SU-DHL-6 (cell line): ENCODE data around the gene GRK3.

ENCODE experiments used
- H2AFZ ChIP-seq: fragments of 200-600 bp; sonication (generic); 2 replicates; pipeline ENCODE4 v1.6.1; 2014; ENCODE audit warnings: low read depth, mild to moderate bottlenecking, moderate library complexity, mixed read lengths, antibody characterized with exemption, low read length; ENCODE audit not compliant: severe bottlenecking
- H3F3A ChIP-seq: fragments of 200-600 bp; shearing (Covaris generic); 2 replicates; pipeline ENCODE4 v1.6.0; 2016; ENCODE audit warnings: antibody characterized with exemption, mild to moderate bottlenecking; ENCODE audit not compliant: insufficient read depth
- H3K27ac ChIP-seq: fragments of 200-600 bp; sonication (generic); 2 replicates; pipeline ENCODE4 v1.5.1; 2016; ENCODE audit warnings: low read depth, mild to moderate bottlenecking, low read length, moderate library complexity, mixed read lengths
- H3K27me3 ChIP-seq: fragments of 200-600 bp; sonication (generic), shearing (Covaris generic); 2 replicates; pipeline ENCODE4 v1.6.0; 2014; ENCODE audit warnings: mild to moderate bottlenecking, low read length
- H3K36me3 ChIP-seq: fragments of 200-600 bp; sonication (generic); 2 replicates; pipeline ENCODE4 v1.6.1; 2014; ENCODE audit warnings: mild to moderate bottlenecking, low read length, mixed read lengths
- H3K4me2 ChIP-seq: fragments of 300-600, 200-600 bp; shearing (Covaris generic), sonication (generic); 2 replicates; pipeline ENCODE4 v1.6.0; 2014; ENCODE audit warnings: low read length, low read depth, mild to moderate bottlenecking; ENCODE audit not compliant: poor library complexity, severe bottlenecking
- H3K4me3 ChIP-seq: fragments of 200-600 bp; sonication (generic); 2 replicates; pipeline ENCODE4 v1.5.1; 2014; ENCODE audit warnings: antibody characterized with exemption, low read length, mild to moderate bottlenecking, mixed read lengths; ENCODE audit not compliant: insufficient read depth, poor library complexity, severe bottlenecking
- H3K79me2 ChIP-seq: fragments of 200-600 bp; sonication (generic); 2 replicates; pipeline ENCODE4 v1.6.1; 2014; ENCODE audit warnings: mild to moderate bottlenecking, low read length, moderate library complexity; ENCODE audit not compliant: insufficient read depth
- H3K9ac ChIP-seq: fragments of 200-600 bp; sonication (generic); 2 replicates; pipeline ENCODE4 v1.7.0; 2014; ENCODE audit warnings: mild to moderate bottlenecking, low read length
- H3K9me2 ChIP-seq: fragments of 200-600 bp; sonication (generic); replicated peaks from 2 replicates; pipeline ENCODE4 v1.6.1; 2014; ENCODE audit warnings: low read length; ENCODE audit not compliant: insufficient read depth
- H3K9me3 ChIP-seq: fragments of 200-600 bp; sonication (generic); 2 replicates; pipeline ENCODE4 v1.6.1; 2014; ENCODE audit warnings: low read length, mixed read lengths; ENCODE audit not compliant: insufficient read depth
- H4K20me1 ChIP-seq: fragments of 200-600 bp; sonication (generic); 2 replicates; pipeline ENCODE4 v1.6.1; 2014; ENCODE audit warnings: low read depth, mild to moderate bottlenecking, antibody characterized with exemption, low read length, moderate library complexity, mixed read lengths
- CTCF ChIP-seq: fragments of 200-600 bp; sonication (generic); IDR thresholded peaks from one replicate; pipeline ENCODE4 v1.5.1; 2017; ENCODE audit warnings: antibody characterized with exemption, mild to moderate bottlenecking, low read length, moderate library complexity; ENCODE audit not compliant: insufficient read depth, poor library complexity, severe bottlenecking
- EZH2phosphoT487 ChIP-seq: fragments of 200-600 bp; sonication (generic), shearing (Covaris generic); conservative IDR thresholded peaks from 2 replicates; pipeline ENCODE4 v1.6.1; 2018; ENCODE audit warnings: mild to moderate bottlenecking, antibody characterized with exemption, low read length, moderate library complexity, mixed read lengths

The GRK3 gene

GRCh38 chr22:25753252-25753651 is 188.8 kb downstream of the GRK3 start:
- H3K36me3 ChIP-seq, result no peaks in the 10 kb centered on the region
- H3K9ac ChIP-seq, result no peak overlapping the region
- no peak overlapping the region for H3K4me2 ChIP-seq
- H3F3A ChIP-seq, result no peaks in the 10 kb centered on the region
- no peak overlapping the region for H3K27ac ChIP-seq
- H3K4me3 ChIP-seq, result no peak overlapping the region
- H3K9me2 ChIP-seq, result no peaks in the 10 kb centered on the region
- H4K20me1 ChIP-seq, result no peaks in the 10 kb centered on the region
- H3K27me3 ChIP-seq, result no peaks in the 10 kb centered on the region
- TF ChIP-seq CTCF (no peak), EZH2phosphoT487 (no peak)
- no peaks in the 10 kb centered on the region for H3K79me2 ChIP-seq
- H3K9me3 ChIP-seq, result no peaks in the 10 kb centered on the region
- no peak overlapping the region for H2AFZ ChIP-seq

- Histone ChIP-seq H3K27me3 (no peaks in the 10 kb centered on the region), H3K9ac (no peak overlapping the region), H3K27ac (no peak overlapping the region)
Observed at GRCh38 chr22:25754527-25755202, 190.2 kb downstream of the GRK3 start.

GRCh38 chr22:25757686-25758085 is 193.2 kb downstream of the GRK3 start:
- TF ChIP-seq EZH2phosphoT487 (no peak), CTCF (no peak)
- H3K27me3 ChIP-seq, result no peaks in the 10 kb centered on the region
- H3K79me2 ChIP-seq, result no peaks in the 10 kb centered on the region
- H3K4me2 ChIP-seq, result no peak overlapping the region
- no peak overlapping the region for H3K9ac ChIP-seq
- H3K4me3 ChIP-seq, result no peak overlapping the region
- no peak overlapping the region for H2AFZ ChIP-seq
- no peaks in the 10 kb centered on the region for H4K20me1 ChIP-seq
- no peak overlapping the region for H3K27ac ChIP-seq
- no peaks in the 10 kb centered on the region for H3K9me3 ChIP-seq
- no peaks in the 10 kb centered on the region for H3K9me2 ChIP-seq
- H3K36me3 ChIP-seq, result no peaks in the 10 kb centered on the region
- H3F3A ChIP-seq, result no peaks in the 10 kb centered on the region

More at GRCh38 chr22:25754527-25755202, 190.2 kb downstream of the GRK3 start:
- H3K4me2 ChIP-seq, result no peak overlapping the region
- no peaks in the 10 kb centered on the region for H4K20me1 ChIP-seq
- H3K9me3 ChIP-seq, result no peaks in the 10 kb centered on the region
- no peaks in the 10 kb centered on the region for H3F3A ChIP-seq
- no peak for TF ChIP-seq CTCF
- TF ChIP-seq EZH2phosphoT487, result no peak
- H3K36me3 ChIP-seq, result no peaks in the 10 kb centered on the region
- no peak overlapping the region for H3K4me3 ChIP-seq
- H3K79me2 ChIP-seq, result no peaks in the 10 kb centered on the region
- no peaks in the 10 kb centered on the region for H3K9me2 ChIP-seq
- no peak overlapping the region for H2AFZ ChIP-seq
